IMR-90 (cell line): ENCODE data around the gene MTCP1.

ENCODE experiments used
- CTCF ChIP-seq: conservative IDR thresholded peaks from 2 replicates; pipeline ENCODE4 v1.5.1; 2012; ENCODE audit warnings: mild to moderate bottlenecking, low read depth, low read length, improper control_type of control experiment
- FOS ChIP-seq: fragments of 150-350 bp; IDR thresholded peaks from 2 replicates; pipeline ENCODE4 v1.6.1; 2016; ENCODE audit warnings: low read depth, low read length
- MAFK ChIP-seq: IDR thresholded peaks from 2 replicates; pipeline ENCODE4 v1.6.1; 2012; ENCODE audit warnings: low read depth, low read length, improper control_type of control experiment
- MXI1 ChIP-seq: IDR thresholded peaks from 2 replicates; pipeline ENCODE4 v1.6.1; 2012; ENCODE audit warnings: low read depth, mild to moderate bottlenecking, low read length, moderate library complexity, borderline replicate concordance
- RAD21 ChIP-seq: IDR thresholded peaks from 2 replicates; pipeline ENCODE4 v1.6.1; 2012; ENCODE audit warnings: low read length, improper control_type of control experiment
- SMC3 ChIP-seq: fragments of 150-350 bp; IDR thresholded peaks from 2 replicates; pipeline ENCODE4 v1.6.1; 2016; ENCODE audit warnings: low read depth, mild to moderate bottlenecking, antibody characterized with exemption, low read length, moderate library complexity
- TF ChIP-seq, protein P1 (sequence below): fragments of 150-350 bp; IDR thresholded peaks from 2 replicates; pipeline ENCODE4 v1.6.1; 2017; ENCODE audit warnings: mild to moderate bottlenecking, antibody characterized with exemption, low read length, low read depth

DNA sequence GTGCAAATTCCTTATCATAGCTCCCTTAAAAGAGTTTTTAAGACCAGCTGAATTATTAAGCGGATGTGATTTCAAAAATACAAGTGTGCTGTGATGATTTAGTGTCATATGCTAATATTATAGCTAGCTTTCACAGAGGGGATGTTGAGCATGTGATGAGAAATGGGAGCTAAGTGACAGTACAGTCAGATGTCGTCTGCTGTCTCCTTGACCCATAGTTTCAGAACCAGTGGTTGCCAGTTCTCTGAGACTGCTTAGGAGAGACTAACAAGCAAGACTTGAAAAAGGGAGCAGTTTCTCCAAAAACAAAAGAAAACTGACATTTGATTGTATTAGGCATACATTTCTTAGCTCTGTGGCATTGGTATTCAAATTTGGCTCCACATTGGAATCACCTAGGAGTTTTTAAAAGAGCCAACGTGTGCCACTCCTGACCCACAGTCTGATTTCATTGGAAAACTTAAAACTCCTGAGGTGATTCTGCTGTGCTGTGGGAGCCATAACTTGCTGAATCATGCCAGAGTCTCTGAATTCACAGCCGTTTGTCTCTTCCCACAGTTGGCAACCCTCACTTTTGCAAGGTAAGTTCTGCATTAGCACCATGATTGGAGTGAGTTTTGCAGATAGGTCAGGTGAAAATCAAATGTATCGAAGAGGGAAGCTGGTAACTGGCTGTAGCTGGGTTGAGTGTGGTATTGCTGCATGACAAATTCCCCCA is 24.0 kb downstream of the MTCP1 start:
- no peak for TF ChIP-seq CTCF
- no peak for TF ChIP-seq RAD21
- TF ChIP-seq, protein P1, sequence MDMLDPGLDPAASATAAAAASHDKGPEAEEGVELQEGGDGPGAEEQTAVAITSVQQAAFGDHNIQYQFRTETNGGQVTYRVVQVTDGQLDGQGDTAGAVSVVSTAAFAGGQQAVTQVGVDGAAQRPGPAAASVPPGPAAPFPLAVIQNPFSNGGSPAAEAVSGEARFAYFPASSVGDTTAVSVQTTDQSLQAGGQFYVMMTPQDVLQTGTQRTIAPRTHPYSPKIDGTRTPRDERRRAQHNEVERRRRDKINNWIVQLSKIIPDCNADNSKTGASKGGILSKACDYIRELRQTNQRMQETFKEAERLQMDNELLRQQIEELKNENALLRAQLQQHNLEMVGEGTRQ: no peak
- no peak for TF ChIP-seq MAFK
- no peak for TF ChIP-seq MXI1
- no peak for TF ChIP-seq FOS
- TF ChIP-seq SMC3: no peak
